HG03025 (cell line): ENCODE data around the gene RHOBTB3.
A peak's percentile ranks its signal among the peaks of the same experiment; 100 is the strongest.
"Not testable (repeated sequence)": the region's sequence is repeated elsewhere in the genome, so short reads cannot be mapped to it uniquely, and the experiment has no call there.

Source experiments
- ATAC-seq: cut with Tn5 transposase; IDR thresholded peaks from one replicate; pipeline ENCODE4 v1.9.1; 2021; ENCODE audit warnings: mild to moderate bottlenecking, moderate library complexity; ENCODE audit not compliant: unreplicated experiment, low FRiP score

Gene RHOBTB3

GRCh38 chr5:95835682-95836385, 104.7 kb downstream of the RHOBTB3 start:
- no peak for ATAC-seq

DNA sequence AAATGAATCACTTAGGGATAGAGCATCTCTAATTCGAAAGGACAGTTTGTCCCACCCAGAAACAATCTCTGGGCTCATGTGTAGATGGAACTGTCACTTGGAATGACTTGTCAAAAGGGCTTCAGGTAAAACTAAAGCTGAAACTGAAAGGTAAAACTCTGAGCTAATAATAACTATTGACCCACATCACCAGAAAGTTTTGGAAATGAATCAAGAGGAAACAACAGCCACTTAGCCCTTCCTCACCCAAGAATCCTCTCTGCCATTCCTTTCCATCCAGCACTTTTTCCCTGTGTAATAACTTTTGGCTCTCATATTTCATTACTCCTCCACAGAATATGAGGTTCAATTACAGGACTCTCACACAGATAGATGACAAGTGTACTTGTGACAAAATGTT, 105.4 kb downstream of the RHOBTB3 start:
- no peak for ATAC-seq

GRCh38 chr5:95836971-95837370, 105.8 kb downstream of the RHOBTB3 start:
- ATAC-seq, result not testable (repeated sequence)

DNA sequence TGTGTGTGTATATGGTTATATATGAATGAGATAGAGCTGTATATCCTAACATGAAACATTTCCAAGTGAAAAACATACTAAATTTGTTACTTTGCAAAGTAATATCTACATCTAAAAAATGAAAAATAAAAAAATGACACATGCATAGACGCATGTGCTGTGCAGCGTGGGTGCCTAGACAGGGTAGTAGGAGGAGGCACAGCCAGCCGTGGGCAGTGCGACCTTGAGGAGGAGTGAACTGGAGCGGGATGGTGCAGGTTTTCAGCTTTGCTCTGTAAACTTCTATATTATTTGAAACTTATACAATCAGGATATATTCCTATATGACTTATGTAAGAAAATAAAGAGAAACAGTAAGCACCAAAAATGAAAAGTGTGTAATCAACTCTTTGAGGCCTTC, 106.4 kb downstream of the RHOBTB3 start:
- no peak for ATAC-seq

- ATAC-seq, result no peak
These were observed 106.9 kb downstream of the RHOBTB3 start for GRCh38 chr5:95838001-95838520.

DNA sequence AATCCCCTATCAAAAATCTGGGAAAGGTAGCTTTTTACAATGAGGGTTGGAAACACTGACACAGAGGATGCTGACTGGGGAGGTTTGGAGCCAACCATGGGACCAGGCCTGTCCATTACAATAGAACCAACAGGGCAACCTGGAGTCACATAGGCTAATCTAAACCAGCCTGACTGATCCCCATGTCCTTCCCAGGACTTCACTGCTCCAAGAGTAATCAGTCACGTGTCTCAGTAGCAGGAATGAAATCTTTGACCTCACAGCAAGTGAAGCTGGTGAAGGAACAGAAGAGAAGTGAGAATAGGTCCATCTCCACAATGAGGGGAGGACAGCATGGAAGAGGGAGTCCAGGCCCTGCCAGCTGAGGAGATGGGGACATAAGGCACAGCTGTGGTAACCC, 107.4 kb downstream of the RHOBTB3 start:
- ATAC-seq, result no peak

DNA sequence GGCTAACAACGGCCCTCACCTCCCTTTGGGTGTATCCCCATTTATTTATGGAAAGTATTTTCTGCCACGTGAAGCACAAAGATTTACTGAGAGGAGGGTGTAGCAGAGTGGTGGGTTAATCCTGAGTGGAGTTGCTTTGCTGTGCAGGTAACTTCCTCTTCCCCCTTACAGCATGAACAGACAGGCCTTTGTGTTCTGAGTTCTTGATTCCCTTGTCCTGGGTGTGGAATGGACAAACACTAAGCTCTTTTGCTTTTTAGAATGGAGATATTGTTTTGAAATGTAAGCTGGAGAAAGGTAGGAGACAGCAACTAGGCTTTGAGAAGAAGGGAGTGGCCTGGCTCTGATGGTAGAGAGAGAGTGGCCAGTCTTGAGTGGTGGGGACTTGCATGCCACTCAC, 108.5 kb downstream of the RHOBTB3 start:
- ATAC-seq, result no peak

DNA sequence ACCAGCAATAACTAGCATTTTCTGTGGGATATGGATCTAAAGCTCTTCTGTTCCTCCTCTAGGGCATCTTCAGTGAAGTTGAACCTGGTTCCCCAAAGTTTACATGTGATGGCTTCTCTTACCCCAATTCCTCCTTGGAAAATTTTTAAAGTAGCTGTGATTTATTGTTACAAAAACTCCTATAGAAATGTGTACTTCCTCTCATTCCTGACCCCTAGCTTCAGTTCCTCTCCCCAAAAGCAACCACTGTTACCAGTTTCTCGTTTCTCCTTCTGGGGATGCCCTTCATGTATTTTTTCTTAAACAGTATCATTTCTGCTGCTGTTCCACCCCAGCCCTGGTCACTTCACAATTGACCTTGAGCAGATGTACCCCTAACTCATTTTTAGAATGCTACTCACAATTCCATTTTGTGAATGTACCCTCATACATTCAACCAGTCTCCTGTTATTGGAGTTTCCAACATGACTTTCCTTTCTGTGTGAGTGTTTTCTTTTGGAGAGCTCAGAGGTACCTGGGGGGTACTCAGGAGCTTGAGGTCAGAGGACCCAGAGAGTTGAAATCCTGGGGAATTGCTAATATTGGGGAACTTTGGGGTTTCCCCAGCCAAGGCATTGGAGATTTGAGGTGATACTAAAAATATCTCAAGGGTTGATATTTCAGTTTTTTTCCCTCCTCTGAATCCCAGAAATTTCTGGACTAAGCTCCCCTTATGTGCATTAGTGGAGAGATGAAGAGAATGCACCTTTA, 110.0 kb downstream of the RHOBTB3 start:
- no peak for ATAC-seq

DNA sequence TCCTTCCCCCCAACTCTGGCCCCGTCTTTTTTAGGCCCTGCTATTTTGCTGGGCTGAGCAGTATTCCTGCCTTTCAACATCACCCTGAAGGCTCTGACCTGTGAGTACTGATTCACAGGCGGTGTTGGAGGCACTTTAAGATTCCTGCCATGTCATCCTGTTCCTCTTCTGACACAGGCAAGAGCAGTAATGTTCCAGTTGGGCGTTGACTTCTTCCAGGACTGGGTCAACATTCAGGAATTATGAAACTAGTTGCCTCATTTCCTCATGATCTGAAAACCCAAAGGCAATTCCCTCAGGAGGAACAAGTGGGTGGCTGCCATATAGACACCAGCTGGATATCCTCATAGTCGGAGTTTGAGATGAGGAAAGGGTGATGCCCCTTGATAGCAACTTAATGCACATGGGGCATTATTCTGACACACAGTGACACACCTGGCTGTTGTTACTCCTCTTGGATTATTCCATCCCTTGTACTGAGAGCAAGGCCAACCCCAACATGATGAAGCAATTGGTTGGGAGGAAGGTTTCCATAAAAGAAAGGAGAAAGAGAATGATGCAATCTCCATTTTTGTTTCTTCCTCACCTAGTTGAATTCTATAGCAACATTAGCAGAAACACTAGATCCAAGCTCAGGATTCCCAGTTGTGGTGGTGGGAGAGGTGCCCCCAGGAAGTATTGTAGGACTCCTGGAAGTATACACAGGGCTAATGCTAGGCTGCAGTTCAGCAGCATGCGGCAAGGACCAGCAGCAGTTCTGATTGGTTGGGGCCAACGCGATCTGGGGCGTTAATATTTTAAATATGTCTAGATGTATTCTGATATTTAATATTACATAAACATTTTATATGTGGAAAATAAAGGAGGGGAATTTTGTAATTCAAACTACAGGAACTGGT, 111.0 kb downstream of the RHOBTB3 start:
- ATAC-seq, result no peak

GRCh38 chr5:95842854-95843544, 111.9 kb downstream of the RHOBTB3 start:
- peak; percentile 86 for ATAC-seq

DNA sequence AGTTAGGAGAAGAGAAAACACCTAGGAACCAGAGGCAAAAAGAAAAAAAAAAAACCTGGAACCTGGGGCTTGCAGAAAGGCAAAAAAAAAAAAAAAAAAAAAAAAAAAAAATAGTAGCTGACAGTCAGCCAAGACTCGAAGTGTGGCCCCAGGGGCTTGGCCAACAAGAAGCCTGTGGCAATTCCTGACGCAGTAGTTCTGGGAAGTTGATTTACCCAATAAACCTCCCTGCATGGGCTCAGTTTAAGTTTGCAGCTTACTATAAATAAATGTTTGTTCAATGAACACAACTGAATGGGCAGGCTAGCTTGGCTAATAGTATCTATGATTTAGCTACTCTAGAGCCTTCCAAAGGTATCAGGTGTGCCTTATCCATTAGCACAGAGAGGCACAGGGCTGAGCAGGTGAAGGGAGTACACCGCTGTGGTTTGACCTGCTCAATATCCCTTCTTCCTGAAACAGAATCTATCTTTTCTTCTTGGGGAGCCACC, 112.6 kb downstream of the RHOBTB3 start:
- ATAC-seq, result no peak

DNA sequence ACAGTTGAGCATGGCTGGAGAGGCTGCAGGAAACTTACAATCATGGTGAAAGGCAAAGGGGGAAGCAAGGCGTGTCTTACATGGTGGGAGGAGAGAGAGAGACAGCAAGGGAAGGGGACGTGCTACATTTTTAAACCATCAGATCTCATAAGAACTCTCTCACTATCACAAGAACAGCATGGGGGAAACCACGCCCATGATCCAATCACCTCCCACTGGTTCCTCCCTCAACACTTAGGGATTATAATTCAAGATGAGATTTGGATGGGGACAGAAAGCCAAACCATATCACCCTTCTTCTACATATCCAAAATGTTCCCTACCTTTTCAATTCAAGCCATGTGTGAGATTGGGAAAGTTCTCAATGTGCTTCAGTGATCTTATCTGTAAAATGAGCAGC, 114.3 kb downstream of the RHOBTB3 start:
- ATAC-seq, result no peak
